ENCODE results near the gene NBEA. TPM values are rescaled to one million over a fixed set of nuclear protein-coding genes. Genes with fewer than 3 reads are reported as not detected.

Gene NBEA
- total RNA-seq, 1 experiment from 2014 or later, result 4.1 TPM

DNA sequence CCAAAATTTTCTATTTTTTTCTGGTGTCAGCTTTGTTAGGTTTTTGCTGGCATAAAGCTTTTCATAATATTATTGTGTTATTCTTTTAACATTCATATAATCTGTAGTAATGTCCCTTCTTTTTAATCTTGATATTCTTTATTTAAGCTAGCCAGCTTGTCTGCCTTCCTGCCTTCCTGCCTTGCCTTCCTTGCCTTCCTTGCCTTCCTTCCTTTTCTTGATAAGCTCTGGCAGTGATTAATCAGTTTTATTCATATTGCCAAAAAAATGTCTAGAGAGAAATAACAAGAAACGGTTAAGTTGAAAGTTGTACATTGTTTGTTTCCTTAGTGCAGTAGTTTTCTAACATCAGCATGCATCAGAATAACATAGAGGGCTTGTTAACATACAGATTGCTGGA lies 277.0 kb downstream of the NBEA start:
- POLR2A ChIA-PET, result no interaction called here
- no peak overlapping the region for H3K4me3 ChIP-seq (replicated peaks in 1 of 2; ENCODE audit: low read depth in 1 of 2, low read length in 2 of 2)
- no peak overlapping the region for H2AFZ ChIP-seq (ENCODE audit: low read depth, low read length, poor library complexity, severe bottlenecking)
- H3K9me3 ChIP-seq (ENCODE audit: control insufficient read depth in 1 of 2, insufficient read depth in 1 of 2, low read depth in 1 of 2, low read length in 2 of 2), result no peaks in the 10 kb centered on the region
- no peak for DNase-seq (ENCODE audit: low read depth, low spot score)
- RAD21 ChIA-PET (ENCODE audit: low non-redundant PET in 1 of 2, low total read pairs in 2 of 2, uncharacterized antibody in 2 of 2, unreplicated experiment in 2 of 2), result no interaction called here
- TF ChIP-seq TCF7L2 (IDR thresholded peaks at IDR 0.05; ENCODE audit: borderline replicate concordance, extremely low read depth, insufficient read depth, insufficient read length) (no peak), RAD21 (IDR thresholded peaks at IDR 0.05; ENCODE audit: low read depth) (no peak), ELF1 (IDR thresholded peaks at IDR 0.05; ENCODE audit: borderline replicate concordance, low read depth) (no peak), FOSL1 (IDR thresholded peaks at IDR 0.05; ENCODE audit: low read depth) (no peak), EZH2phosphoT487 (IDR thresholded peaks at IDR 0.05; ENCODE audit: borderline replicate concordance) (no peak), ZNF274 (IDR thresholded peaks at IDR 0.05; ENCODE audit: low read depth, low read length) (no peak)
- H3K79me2 ChIP-seq (ENCODE audit: insufficient read depth, low read length), result no peaks in the 10 kb centered on the region
- CTCF ChIA-PET, result no interaction called here
- no peak overlapping the region for H3K4me2 ChIP-seq (ENCODE audit: low read length)
- H3K36me3 ChIP-seq (ENCODE audit: control insufficient read depth in 1 of 2, insufficient read depth in 2 of 2, low read length in 2 of 2), result no peaks in the 10 kb centered on the region
- no peaks in the 10 kb centered on the region for H3K4me1 ChIP-seq (ENCODE audit: control insufficient read depth in 1 of 2, insufficient read depth in 2 of 2, low read length in 2 of 2)
- H4K20me1 ChIP-seq (ENCODE audit: insufficient read depth), result no peaks in the 10 kb centered on the region
- H3K9ac ChIP-seq (ENCODE audit: low read length), result no peak overlapping the region
- no peaks in the 10 kb centered on the region for H3K27me3 ChIP-seq (ENCODE audit: insufficient read depth, low read length)
- ATAC-seq, result no peak
- intact Hi-C loops (cut with micrococcal nuclease), result no loop called here
- no peak overlapping the region for H3K27ac ChIP-seq (ENCODE audit: low read depth, low read length)
- no peaks in the 10 kb centered on the region for H3K9me2 ChIP-seq (ENCODE audit: insufficient read depth)
- BruUV-seq (replicated peaks), result no TSS peak

DNA sequence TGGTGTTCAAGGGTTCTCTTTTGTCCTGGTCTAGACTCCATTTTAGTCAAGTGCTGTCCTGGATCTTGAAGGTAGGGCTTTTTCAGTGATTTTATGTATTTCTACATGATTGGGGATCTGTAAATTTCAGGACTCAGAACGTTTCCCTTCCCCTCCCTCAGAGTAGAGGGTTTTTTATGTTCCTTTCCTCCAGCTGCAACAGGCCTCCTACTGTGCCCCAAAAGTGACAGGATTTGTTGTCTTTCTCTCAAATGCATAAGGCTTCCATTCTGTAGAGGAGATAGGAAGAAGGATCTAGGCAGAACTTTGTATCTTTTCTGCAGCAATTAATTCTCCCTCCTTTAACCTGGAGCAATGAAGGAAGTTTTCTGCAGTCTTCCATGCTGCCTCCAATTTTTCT lies 283.1 kb downstream of the NBEA start:
- RAD21 ChIA-PET (ENCODE audit: low non-redundant PET in 1 of 2, low total read pairs in 2 of 2, uncharacterized antibody in 2 of 2, unreplicated experiment in 2 of 2), result no interaction called here
- H3K9ac ChIP-seq (ENCODE audit: low read length), result no peak overlapping the region
- H3K36me3 ChIP-seq (ENCODE audit: control insufficient read depth in 1 of 2, insufficient read depth in 2 of 2, low read length in 2 of 2), result no peaks in the 10 kb centered on the region
- H3K4me1 ChIP-seq (ENCODE audit: control insufficient read depth in 1 of 2, insufficient read depth in 2 of 2, low read length in 2 of 2), result no peaks in the 10 kb centered on the region
- no peak for DNase-seq (ENCODE audit: low read depth, low spot score)
- H3K9me2 ChIP-seq (ENCODE audit: insufficient read depth), result no peaks in the 10 kb centered on the region
- H3K4me3 ChIP-seq (replicated peaks in 1 of 2; ENCODE audit: low read depth in 1 of 2, low read length in 2 of 2), result no peak overlapping the region
- ATAC-seq, result no peak
- H3K9me3 ChIP-seq (ENCODE audit: control insufficient read depth in 1 of 2, insufficient read depth in 1 of 2, low read depth in 1 of 2, low read length in 2 of 2), result no peaks in the 10 kb centered on the region
- TF ChIP-seq, protein P1, sequence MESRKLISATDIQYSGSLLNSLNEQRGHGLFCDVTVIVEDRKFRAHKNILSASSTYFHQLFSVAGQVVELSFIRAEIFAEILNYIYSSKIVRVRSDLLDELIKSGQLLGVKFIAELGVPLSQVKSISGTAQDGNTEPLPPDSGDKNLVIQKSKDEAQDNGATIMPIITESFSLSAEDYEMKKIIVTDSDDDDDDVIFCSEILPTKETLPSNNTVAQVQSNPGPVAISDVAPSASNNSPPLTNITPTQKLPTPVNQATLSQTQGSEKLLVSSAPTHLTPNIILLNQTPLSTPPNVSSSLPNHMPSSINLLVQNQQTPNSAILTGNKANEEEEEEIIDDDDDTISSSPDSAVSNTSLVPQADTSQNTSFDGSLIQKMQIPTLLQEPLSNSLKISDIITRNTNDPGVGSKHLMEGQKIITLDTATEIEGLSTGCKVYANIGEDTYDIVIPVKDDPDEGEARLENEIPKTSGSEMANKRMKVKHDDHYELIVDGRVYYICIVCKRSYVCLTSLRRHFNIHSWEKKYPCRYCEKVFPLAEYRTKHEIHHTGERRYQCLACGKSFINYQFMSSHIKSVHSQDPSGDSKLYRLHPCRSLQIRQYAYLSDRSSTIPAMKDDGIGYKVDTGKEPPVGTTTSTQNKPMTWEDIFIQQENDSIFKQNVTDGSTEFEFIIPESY (IDR thresholded peaks at IDR 0.05; ENCODE audit: extremely low read depth, insufficient replicate concordance, low read length), result no peak
- TF ChIP-seq RAD21 (IDR thresholded peaks at IDR 0.05; ENCODE audit: low read depth) (no peak), CEBPB (IDR thresholded peaks at IDR 0.05; ENCODE audit: low read depth) (no peak), SRF (IDR thresholded peaks at IDR 0.05; ENCODE audit: low read depth) (no peak), ZNF274 (IDR thresholded peaks at IDR 0.05; ENCODE audit: low read depth, low read length) (no peak), EZH2phosphoT487 (IDR thresholded peaks at IDR 0.05; ENCODE audit: borderline replicate concordance) (no peak), POLR2AphosphoS5 (IDR thresholded peaks at IDR 0.05; ENCODE audit: low read depth, low read length) (no peak), POLR2A (IDR thresholded peaks at IDR 0.05; ENCODE audit: borderline replicate concordance, extremely low read depth, insufficient read depth, insufficient read length) (no peak), JUND (IDR thresholded peaks at IDR 0.05) (no peak), TCF7L2 (IDR thresholded peaks at IDR 0.05; ENCODE audit: borderline replicate concordance, extremely low read depth, insufficient read depth, insufficient read length) (no peak), SIN3A (IDR thresholded peaks at IDR 0.05; ENCODE audit: low read depth) (no peak), ELF1 (IDR thresholded peaks at IDR 0.05; ENCODE audit: borderline replicate concordance, low read depth) (no peak), CBX3 (IDR thresholded peaks at IDR 0.05; ENCODE audit: low read depth) (no peak), FOSL1 (IDR thresholded peaks at IDR 0.05; ENCODE audit: low read depth) (no peak)
- TF ChIP-seq, protein P2, sequence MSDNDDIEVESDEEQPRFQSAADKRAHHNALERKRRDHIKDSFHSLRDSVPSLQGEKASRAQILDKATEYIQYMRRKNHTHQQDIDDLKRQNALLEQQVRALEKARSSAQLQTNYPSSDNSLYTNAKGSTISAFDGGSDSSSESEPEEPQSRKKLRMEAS (IDR thresholded peaks at IDR 0.05), result no peak
- TF ChIP-seq, protein P3, sequence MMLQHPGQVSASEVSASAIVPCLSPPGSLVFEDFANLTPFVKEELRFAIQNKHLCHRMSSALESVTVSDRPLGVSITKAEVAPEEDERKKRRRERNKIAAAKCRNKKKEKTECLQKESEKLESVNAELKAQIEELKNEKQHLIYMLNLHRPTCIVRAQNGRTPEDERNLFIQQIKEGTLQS (IDR thresholded peaks at IDR 0.05), result no peak
- no peak overlapping the region for H2AFZ ChIP-seq (ENCODE audit: low read depth, low read length, poor library complexity, severe bottlenecking)
- CTCF ChIA-PET, result no interaction called here
- intact Hi-C loops (cut with micrococcal nuclease), result no loop called here
- no peaks in the 10 kb centered on the region for H4K20me1 ChIP-seq (ENCODE audit: insufficient read depth)
- no peaks in the 10 kb centered on the region for H3K27me3 ChIP-seq (ENCODE audit: insufficient read depth, low read length)
- no peak overlapping the region for H3K4me2 ChIP-seq (ENCODE audit: low read length)
- H3K27ac ChIP-seq (ENCODE audit: low read depth, low read length), result no peak overlapping the region
- H3K79me2 ChIP-seq (ENCODE audit: insufficient read depth, low read length), result no peaks in the 10 kb centered on the region
- BruUV-seq (replicated peaks), result no TSS peak
- POLR2A ChIA-PET, result no interaction called here
